SU-DHL-6 (cell line): Measurements from ENCODE around the gene TEDC1.
A peak's percentile ranks its signal among the peaks of the same experiment; 100 is the strongest.

ENCODE experiments used
- H2AFZ ChIP-seq: fragments of 200-600 bp; sonication (generic); 2 replicates; pipeline ENCODE4 v1.6.1; 2014; ENCODE audit warnings: low read depth, mild to moderate bottlenecking, moderate library complexity, mixed read lengths, antibody characterized with exemption, low read length; ENCODE audit not compliant: severe bottlenecking
- H3F3A ChIP-seq: fragments of 200-600 bp; shearing (Covaris generic); 2 replicates; pipeline ENCODE4 v1.6.0; 2016; ENCODE audit warnings: antibody characterized with exemption, mild to moderate bottlenecking; ENCODE audit not compliant: insufficient read depth
- H3K27ac ChIP-seq: fragments of 200-600 bp; sonication (generic); 2 replicates; pipeline ENCODE4 v1.5.1; 2016; ENCODE audit warnings: low read depth, mild to moderate bottlenecking, low read length, moderate library complexity, mixed read lengths
- H3K27me3 ChIP-seq: fragments of 200-600 bp; sonication (generic), shearing (Covaris generic); 2 replicates; pipeline ENCODE4 v1.6.0; 2014; ENCODE audit warnings: mild to moderate bottlenecking, low read length
- H3K36me3 ChIP-seq: fragments of 200-600 bp; sonication (generic); 2 replicates; pipeline ENCODE4 v1.6.1; 2014; ENCODE audit warnings: mild to moderate bottlenecking, low read length, mixed read lengths
- H3K4me2 ChIP-seq: fragments of 300-600, 200-600 bp; shearing (Covaris generic), sonication (generic); 2 replicates; pipeline ENCODE4 v1.6.0; 2014; ENCODE audit warnings: low read length, low read depth, mild to moderate bottlenecking; ENCODE audit not compliant: poor library complexity, severe bottlenecking
- H3K4me3 ChIP-seq: fragments of 200-600 bp; sonication (generic); 2 replicates; pipeline ENCODE4 v1.5.1; 2014; ENCODE audit warnings: antibody characterized with exemption, low read length, mild to moderate bottlenecking, mixed read lengths; ENCODE audit not compliant: insufficient read depth, poor library complexity, severe bottlenecking
- H3K79me2 ChIP-seq: fragments of 200-600 bp; sonication (generic); 2 replicates; pipeline ENCODE4 v1.6.1; 2014; ENCODE audit warnings: mild to moderate bottlenecking, low read length, moderate library complexity; ENCODE audit not compliant: insufficient read depth
- H3K9ac ChIP-seq: fragments of 200-600 bp; sonication (generic); 2 replicates; pipeline ENCODE4 v1.7.0; 2014; ENCODE audit warnings: mild to moderate bottlenecking, low read length
- H3K9me2 ChIP-seq: fragments of 200-600 bp; sonication (generic); replicated peaks from 2 replicates; pipeline ENCODE4 v1.6.1; 2014; ENCODE audit warnings: low read length; ENCODE audit not compliant: insufficient read depth
- H3K9me3 ChIP-seq: fragments of 200-600 bp; sonication (generic); 2 replicates; pipeline ENCODE4 v1.6.1; 2014; ENCODE audit warnings: low read length, mixed read lengths; ENCODE audit not compliant: insufficient read depth
- H4K20me1 ChIP-seq: fragments of 200-600 bp; sonication (generic); 2 replicates; pipeline ENCODE4 v1.6.1; 2014; ENCODE audit warnings: low read depth, mild to moderate bottlenecking, antibody characterized with exemption, low read length, moderate library complexity, mixed read lengths
- EZH2phosphoT487 ChIP-seq: fragments of 200-600 bp; sonication (generic), shearing (Covaris generic); conservative IDR thresholded peaks from 2 replicates; pipeline ENCODE4 v1.6.1; 2018; ENCODE audit warnings: mild to moderate bottlenecking, antibody characterized with exemption, low read length, moderate library complexity, mixed read lengths
- TF ChIP-seq, protein P1 (sequence below): fragments of 200-600 bp; sonication (generic); IDR thresholded peaks from one replicate; pipeline ENCODE4 v1.5.1; 2017; ENCODE audit warnings: antibody characterized with exemption, mild to moderate bottlenecking, low read length, moderate library complexity; ENCODE audit not compliant: insufficient read depth, poor library complexity, severe bottlenecking

TEDC1 gene

GRCh38 chr14:105490572-105491365 lies at the start of gene TEDC1:
Gene TEDC1, plus strand, starts transcription at chr14:105491246. Its CDS starts 130 bp downstream, at chr14:105491376.
- Histone ChIP-seq H3K4me2 (peak within 1 kb of the TSS; percentile 84), H3F3A (peaks cover 5% of the 10 kb centered on the region; the same call in 1 of the 2 replicates), H3K9me2 (no peaks in the 10 kb centered on the region), H3K79me2 (no peaks in the 10 kb centered on the region), H4K20me1 (no peaks in the 10 kb centered on the region), H3K36me3 (no peaks in the 10 kb centered on the region), H2AFZ (peak within 1 kb of the TSS; percentile 84), H3K9ac (peak within 1 kb of the TSS; percentile 91), H3K9me3 (no peaks in the 10 kb centered on the region), H3K4me3 (peak within 1 kb of the TSS; percentile 92), H3K27me3 (no peaks in the 10 kb centered on the region), H3K27ac (peak within 1 kb of the TSS; percentile 81)
- TF ChIP-seq, protein P1, sequence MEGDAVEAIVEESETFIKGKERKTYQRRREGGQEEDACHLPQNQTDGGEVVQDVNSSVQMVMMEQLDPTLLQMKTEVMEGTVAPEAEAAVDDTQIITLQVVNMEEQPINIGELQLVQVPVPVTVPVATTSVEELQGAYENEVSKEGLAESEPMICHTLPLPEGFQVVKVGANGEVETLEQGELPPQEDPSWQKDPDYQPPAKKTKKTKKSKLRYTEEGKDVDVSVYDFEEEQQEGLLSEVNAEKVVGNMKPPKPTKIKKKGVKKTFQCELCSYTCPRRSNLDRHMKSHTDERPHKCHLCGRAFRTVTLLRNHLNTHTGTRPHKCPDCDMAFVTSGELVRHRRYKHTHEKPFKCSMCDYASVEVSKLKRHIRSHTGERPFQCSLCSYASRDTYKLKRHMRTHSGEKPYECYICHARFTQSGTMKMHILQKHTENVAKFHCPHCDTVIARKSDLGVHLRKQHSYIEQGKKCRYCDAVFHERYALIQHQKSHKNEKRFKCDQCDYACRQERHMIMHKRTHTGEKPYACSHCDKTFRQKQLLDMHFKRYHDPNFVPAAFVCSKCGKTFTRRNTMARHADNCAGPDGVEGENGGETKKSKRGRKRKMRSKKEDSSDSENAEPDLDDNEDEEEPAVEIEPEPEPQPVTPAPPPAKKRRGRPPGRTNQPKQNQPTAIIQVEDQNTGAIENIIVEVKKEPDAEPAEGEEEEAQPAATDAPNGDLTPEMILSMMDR, result peak; percentile 67
- no peak for TF ChIP-seq EZH2phosphoT487

DNA sequence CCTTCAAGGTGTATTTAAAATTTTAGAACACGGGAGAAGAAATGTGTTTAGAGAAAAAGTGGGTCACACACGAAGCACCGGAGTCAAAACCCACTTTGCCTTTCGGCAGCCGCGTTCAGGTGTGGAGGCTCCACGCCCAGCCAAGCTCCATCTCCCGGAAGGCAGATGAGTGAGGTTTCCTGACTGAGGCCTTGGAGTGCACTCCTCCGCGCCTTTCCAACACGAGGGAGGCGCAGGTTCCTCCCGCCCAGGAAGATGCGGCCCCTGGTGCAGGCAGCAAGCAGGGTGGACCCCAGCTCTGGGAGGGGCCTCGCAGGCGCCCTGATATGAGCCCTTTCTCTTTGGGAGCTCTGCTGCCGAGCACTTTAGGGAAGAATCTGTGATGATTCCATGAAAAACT lies 48.9 kb upstream of the TEDC1 start:
- peaks cover 3% of the 10 kb centered on the region; the same call in 1 of the 2 replicates for H4K20me1 ChIP-seq
- H3K9ac ChIP-seq, result no peak overlapping the region
- no peaks in the 10 kb centered on the region for H3K9me2 ChIP-seq
- H3K36me3 ChIP-seq, result no peaks in the 10 kb centered on the region
- H3F3A ChIP-seq, result no peaks in the 10 kb centered on the region
- H3K4me2 ChIP-seq, result no peak overlapping the region
- peaks cover under 1% of the 10 kb centered on the region; the same call in 1 of the 2 replicates for H3K9me3 ChIP-seq
- TF ChIP-seq, protein P1, result no peak
- no peak for TF ChIP-seq EZH2phosphoT487
- H2AFZ ChIP-seq, result no peak overlapping the region
- no peak overlapping the region for H3K27ac ChIP-seq
- H3K4me3 ChIP-seq, result no peak overlapping the region
- peaks cover 34% of the 10 kb centered on the region for H3K79me2 ChIP-seq
- no peaks in the 10 kb centered on the region for H3K27me3 ChIP-seq

GRCh38 chr14:105442834-105443233 lies 48.2 kb upstream of the TEDC1 start:
- H3K27ac ChIP-seq, result no peak overlapping the region
- H3K9me3 ChIP-seq, result no peaks in the 10 kb centered on the region
- H3K36me3 ChIP-seq, result no peaks in the 10 kb centered on the region
- H3K79me2 ChIP-seq, result peaks cover 27% of the 10 kb centered on the region
- no peak overlapping the region for H3K9ac ChIP-seq
- no peak overlapping the region for H3K4me3 ChIP-seq
- TF ChIP-seq EZH2phosphoT487, result no peak
- TF ChIP-seq, protein P1, result no peak
- no peak overlapping the region for H3K4me2 ChIP-seq
- no peaks in the 10 kb centered on the region for H3K9me2 ChIP-seq
- H2AFZ ChIP-seq, result no peak overlapping the region
- H3F3A ChIP-seq, result no peaks in the 10 kb centered on the region
- no peaks in the 10 kb centered on the region for H3K27me3 ChIP-seq
- peaks cover 3% of the 10 kb centered on the region; the same call in 1 of the 2 replicates for H4K20me1 ChIP-seq
